Activated naive CD8-positive, alpha-beta T cell treated with anti-CD3 and anti-CD28 coated beads, Interleukin-2, amount 10 ng/mL, durations not matched to agents 7 days and 5 days (primary cell): Measurements from ENCODE around the gene DAPK3. TPM values are rescaled to one million over a fixed set of nuclear protein-coding genes. Genes with fewer than 3 reads are reported as not detected.
"Not testable (repeated sequence)": the region's sequence is repeated elsewhere in the genome, so short reads cannot be mapped to it uniquely, and the experiment has no call there.

Source experiments
- ATAC-seq: fragments of 150-1000 bp; cut with Tn5 transposase; one replicate; pipeline ENCODE4 v1.10.0; 2021; ENCODE audit warnings: low read depth, moderate library complexity
- POLR2A ChIA-PET: fragments of 350-600 bp; sonication (Branson Sonifier 250); formaldehyde crosslinking; loops from one replicate; lab custom pipeline; 2021; ENCODE audit warnings: antibody characterized with exemption; lab: Charles Lee
- DNase-seq: peaks from one replicate; pipeline ENCODE4 v3.0.0; 2021
- H3K27ac Mint-ChIP-seq: one replicate; pipeline ENCODE4 v1.8.0; 2022; ENCODE audit warnings: mild to moderate bottlenecking, mixed read lengths
- H3K27me3 Mint-ChIP-seq: one replicate; pipeline ENCODE4 v1.8.0; 2022; ENCODE audit warnings: mild to moderate bottlenecking, moderate library complexity, mixed read lengths
- H3K36me3 Mint-ChIP-seq: one replicate; pipeline ENCODE4 v1.8.0; 2021; ENCODE audit warnings: mild to moderate bottlenecking, mixed read lengths
- H3K4me1 Mint-ChIP-seq: one replicate; pipeline ENCODE4 v1.8.0; 2021; ENCODE audit warnings: mixed read lengths
- H3K4me3 Mint-ChIP-seq: one replicate; pipeline ENCODE4 v1.8.0; 2022; ENCODE audit warnings: mild to moderate bottlenecking, moderate library complexity, mixed read lengths
- H3K9me3 Mint-ChIP-seq: one replicate; pipeline ENCODE4 v1.8.0; 2021; ENCODE audit warnings: mixed read lengths
- total RNA-seq, 2 experiments: library from RNA; stranded (reverse); gene quantifications; one replicate each; pipeline ENCODE4 v1.2.3, GENCODE V29; 2021

Gene DAPK3
- total RNA-seq, 2 experiments from 2014 or later: 44.8 to 49.8 TPM

- POLR2A ChIA-PET: interaction anchor here (1.1 kb wide), 1 partner anchor 27 kb away, joined by 3 read pairs; the partner anchor contains the start of gene EEF2
- no peak for DNase-seq
- Mint-ChIP-seq H3K27ac (peak overlapping the region; percentile 13), H3K27me3 (no peaks in the 10 kb centered on the region), H3K9me3 (no peaks in the 10 kb centered on the region), H3K4me3 (no peak overlapping the region), H3K4me1 (peaks cover 9% of the 10 kb centered on the region), H3K36me3 (peaks cover 2% of the 10 kb centered on the region)
- ATAC-seq: no peak
Measured at GRCh38 chr19:4012092-4012974, 41.4 kb upstream of the DAPK3 start.

- DNase-seq, H3K4me3 Mint-ChIP-seq, ATAC-seq, H3K36me3 Mint-ChIP-seq, POLR2A ChIA-PET, H3K4me1 Mint-ChIP-seq, H3K27me3 Mint-ChIP-seq, H3K27ac Mint-ChIP-seq, H3K9me3 Mint-ChIP-seq: not testable (repeated sequence)
Measured at GRCh38 chr19:4011430-4011829, 40.5 kb upstream of the DAPK3 start.

GRCh38 chr19:4010808-4011110 lies 39.9 kb upstream of the DAPK3 start:
- H3K4me3 Mint-ChIP-seq: no peak overlapping the region
- DNase-seq (no peak), ATAC-seq (no peak)
- H3K27me3 Mint-ChIP-seq: no peaks in the 10 kb centered on the region
- H3K27ac Mint-ChIP-seq: no peak overlapping the region
- POLR2A ChIA-PET: no interaction called here
- peaks cover 2% of the 10 kb centered on the region for H3K36me3 Mint-ChIP-seq
- peaks cover 11% of the 10 kb centered on the region for H3K4me1 Mint-ChIP-seq
- H3K9me3 Mint-ChIP-seq: no peaks in the 10 kb centered on the region

GRCh38 chr19:4009990-4010807 lies 39.3 kb upstream of the DAPK3 start:
- no peaks in the 10 kb centered on the region for H3K27me3 Mint-ChIP-seq
- peaks cover 11% of the 10 kb centered on the region for H3K4me1 Mint-ChIP-seq
- peaks cover 2% of the 10 kb centered on the region for H3K36me3 Mint-ChIP-seq
- no peak overlapping the region for H3K27ac Mint-ChIP-seq
- H3K4me3 Mint-ChIP-seq: no peak overlapping the region
- no peaks in the 10 kb centered on the region for H3K9me3 Mint-ChIP-seq
- POLR2A ChIA-PET: no interaction called here
- ATAC-seq: no peak
- no peak for DNase-seq

GRCh38 chr19:4007836-4008539 lies 37.1 kb upstream of the DAPK3 start:
- ATAC-seq: no peak
- POLR2A ChIA-PET: interaction anchor here (0.6 to 2.5 kb wide), 12 partner anchors 18 to 464 kb away, joined by 3 to 21 read pairs (median 5); partner anchors contain the start of genes EEF2 and HDGFL2
- peaks cover 2% of the 10 kb centered on the region for H3K36me3 Mint-ChIP-seq
- H3K27ac Mint-ChIP-seq: peak overlapping the region; percentile 72
- peak; percentile 56 for DNase-seq
- H3K4me3 Mint-ChIP-seq: peak overlapping the region; percentile 85
- no peaks in the 10 kb centered on the region for H3K27me3 Mint-ChIP-seq
- peaks cover 11% of the 10 kb centered on the region for H3K4me1 Mint-ChIP-seq
- H3K9me3 Mint-ChIP-seq: no peaks in the 10 kb centered on the region

GRCh38 chr19:4007021-4007835 lies 36.3 kb upstream of the DAPK3 start, which contains the start of gene PIAS4:
TSS of gene PIAS4 (plus strand) at chr19:4007736. CDS start at chr19:4007761, 25 bp downstream.
- H3K27me3 Mint-ChIP-seq: no peaks in the 10 kb centered on the region
- H3K36me3 Mint-ChIP-seq: peaks cover 2% of the 10 kb centered on the region
- ATAC-seq (peak; percentile 91), DNase-seq (peak; percentile 98)
- peaks cover 11% of the 10 kb centered on the region for H3K4me1 Mint-ChIP-seq
- H3K9me3 Mint-ChIP-seq: no peaks in the 10 kb centered on the region
- H3K27ac Mint-ChIP-seq: peak within 1 kb of the TSS; percentile 81
- peak within 1 kb of the TSS; percentile 85 for H3K4me3 Mint-ChIP-seq
- POLR2A ChIA-PET: interaction anchor here (0.5 to 2.5 kb wide), 16 partner anchors 12 to 971 kb away, joined by 3 to 21 read pairs (median 5); partner anchors contain the start of genes EEF2 and HDGFL2

GRCh38 chr19:4005436-4005835 lies 34.5 kb upstream of the DAPK3 start:
- not testable (repeated sequence) for H3K9me3 Mint-ChIP-seq, H3K36me3 Mint-ChIP-seq, H3K27me3 Mint-ChIP-seq, ATAC-seq, DNase-seq, H3K27ac Mint-ChIP-seq
- Mint-ChIP-seq H3K4me1 (peaks cover 11% of the 10 kb centered on the region), H3K4me3 (peak overlapping the region; percentile 48)
- POLR2A ChIA-PET: interaction anchor here (2.1 kb wide), 1 partner anchor 15 kb away, joined by 9 read pairs; no protein-coding TSS in a partner anchor

- not testable (repeated sequence) for H3K27me3 Mint-ChIP-seq, DNase-seq, H3K27ac Mint-ChIP-seq, H3K4me3 Mint-ChIP-seq, H3K9me3 Mint-ChIP-seq, H3K36me3 Mint-ChIP-seq, H3K4me1 Mint-ChIP-seq, ATAC-seq
- POLR2A ChIA-PET: interaction anchor here (1.8 kb wide), 1 partner anchor 9 kb away, joined by 4 read pairs; no protein-coding TSS in a partner anchor
Measured at GRCh38 chr19:4000798-4001197, 29.9 kb upstream of the DAPK3 start.

- H3K4me3 Mint-ChIP-seq, ATAC-seq, H3K9me3 Mint-ChIP-seq, H3K27me3 Mint-ChIP-seq, DNase-seq, H3K36me3 Mint-ChIP-seq, H3K27ac Mint-ChIP-seq, H3K4me1 Mint-ChIP-seq, POLR2A ChIA-PET: not testable (repeated sequence)
Measured at GRCh38 chr19:3998667-3999412, 27.9 kb upstream of the DAPK3 start.

GRCh38 chr19:3995607-3996006 lies 24.7 kb upstream of the DAPK3 start:
- ATAC-seq (no peak), DNase-seq (no peak)
- peaks cover 2% of the 10 kb centered on the region for H3K9me3 Mint-ChIP-seq
- POLR2A ChIA-PET: interaction anchor here (1.2 to 1.5 kb wide), 2 partner anchors 10 to 11 kb away, joined by 3 to 4 read pairs; partner anchors contain the start of gene EEF2
- H3K4me1 Mint-ChIP-seq: peaks cover 9% of the 10 kb centered on the region
- peaks cover 2% of the 10 kb centered on the region for H3K36me3 Mint-ChIP-seq
- H3K27me3 Mint-ChIP-seq: peaks cover 4% of the 10 kb centered on the region
- no peak overlapping the region for H3K4me3 Mint-ChIP-seq
- H3K27ac Mint-ChIP-seq: no peak overlapping the region

- POLR2A ChIA-PET: interaction anchor here (1.2 to 1.4 kb wide), 4 partner anchors 11 to 114 kb away, joined by 3 to 9 read pairs (median 4); partner anchors contain the start of genes DAPK3 and PIAS4
- peaks cover 2% of the 10 kb centered on the region for H3K36me3 Mint-ChIP-seq
- peaks cover 2% of the 10 kb centered on the region for H3K9me3 Mint-ChIP-seq
- peaks cover 14% of the 10 kb centered on the region for H3K4me1 Mint-ChIP-seq
- peak overlapping the region; percentile 31 for H3K27ac Mint-ChIP-seq
- no peak for DNase-seq
- H3K4me3 Mint-ChIP-seq: peak overlapping the region; percentile 1
- no peak for ATAC-seq
- peaks cover 3% of the 10 kb centered on the region for H3K27me3 Mint-ChIP-seq
Measured at GRCh38 chr19:3990815-3991117, 19.9 kb upstream of the DAPK3 start.
